ENCODE results near the gene PLK4. TPM values are rescaled to one million over a fixed set of nuclear protein-coding genes. Genes with fewer than 3 reads are reported as not detected.

Gene PLK4
- total and polyA plus RNA-seq, 2 experiments from 2014 or later, result 25.5 to 38.7 TPM

- peaks cover 39% of the 10 kb centered on the region for H3K9me3 Mint-ChIP-seq
- Histone ChIP-seq H3K27me3 (ENCODE audit: insufficient read depth) (no peaks in the 10 kb centered on the region), H3K4me1 (ENCODE audit: insufficient read depth) (no peaks in the 10 kb centered on the region), H3F3A (replicated peaks; ENCODE audit: low read depth) (no peaks in the 10 kb centered on the region), H3K36me3 (ENCODE audit: insufficient read depth) (no peaks in the 10 kb centered on the region), H3K9me2 (ENCODE audit: insufficient read depth) (peaks cover 4% of the 10 kb centered on the region; the same call in 1 of the 2 replicates), H3K4me2 (no peak overlapping the region), H3K79me2 (replicated peaks; ENCODE audit: insufficient read depth) (peaks cover 14% of the 10 kb centered on the region), H3K27ac (ENCODE audit: low read depth) (no peak overlapping the region), H3K4me3 (no peak overlapping the region), H4K20me1 (replicated peaks; ENCODE audit: insufficient read depth) (no peaks in the 10 kb centered on the region), H2AFZ (no peak overlapping the region)
- no peak overlapping the region for H3K27ac Mint-ChIP-seq
- no peak for TF ChIP-seq JUNB (IDR thresholded peaks at IDR 0.05; ENCODE audit: unreplicated experiment)
- TF ChIP-seq ZNF331 (CRISPR knock-in tag; IDR thresholded peaks at IDR 0.05; ENCODE audit: low read depth), result no peak
- TF ChIP-seq ETS1 (IDR thresholded peaks at IDR 0.05), result no peak
- TF ChIP-seq CTCF (conservative IDR thresholded peaks at IDR 0.05; ENCODE audit: low read depth in 2 of 2), result no peak
- no peak for TF ChIP-seq ZNF114 (CRISPR knock-in tag; IDR thresholded peaks at IDR 0.05)
- TF ChIP-seq CREB1 (CRISPR knock-in tag; IDR thresholded peaks at IDR 0.05; ENCODE audit: low read depth), result no peak
- no peak for TF ChIP-seq NANOG (IDR thresholded peaks at IDR 0.05; ENCODE audit: borderline replicate concordance)
- no peak for TF ChIP-seq EZH2 (IDR thresholded peaks at IDR 0.05; ENCODE audit: low read depth, unreplicated experiment)
- TF ChIP-seq POLR2AphosphoS5 (IDR thresholded peaks at IDR 0.05; ENCODE audit: low read depth), result no peak
- peaks cover 23% of the 10 kb centered on the region for H3K4me1 Mint-ChIP-seq
- DNase-seq (ENCODE audit: low spot score) (no peak), ATAC-seq (no peak)
- H3K4me3 Mint-ChIP-seq, result no peak overlapping the region
- H3K36me3 Mint-ChIP-seq (ENCODE audit: low read depth), result peaks cover 43% of the 10 kb centered on the region
- peaks cover 16% of the 10 kb centered on the region for H3K27me3 Mint-ChIP-seq (ENCODE audit: insufficient read depth, low read depth, poor library complexity)
These were observed 33.9 kb upstream of the PLK4 start for GRCh38 chr4:127846765-127847164.

GRCh38 chr4:127849505-127850234 lies 31.0 kb upstream of the PLK4 start:
- peaks cover 6% of the 10 kb centered on the region for H3K27me3 Mint-ChIP-seq (ENCODE audit: insufficient read depth, low read depth, poor library complexity)
- Histone ChIP-seq H3K4me1 (ENCODE audit: insufficient read depth) (no peaks in the 10 kb centered on the region), H2AFZ (no peak overlapping the region), H3K79me2 (replicated peaks; ENCODE audit: insufficient read depth) (peaks cover 14% of the 10 kb centered on the region), H3K9me2 (ENCODE audit: insufficient read depth) (0 out of 2 replicates have a peak, but pooled peaks cover 4% of the 10 kb centered on the region), H4K20me1 (replicated peaks; ENCODE audit: insufficient read depth) (no peaks in the 10 kb centered on the region), H3K4me3 (no peak overlapping the region), H3K27me3 (ENCODE audit: insufficient read depth) (no peaks in the 10 kb centered on the region), H3F3A (replicated peaks; ENCODE audit: low read depth) (no peaks in the 10 kb centered on the region), H3K36me3 (ENCODE audit: insufficient read depth) (no peaks in the 10 kb centered on the region), H3K4me2 (no peak overlapping the region), H3K27ac (ENCODE audit: low read depth) (no peak overlapping the region)
- peaks cover 45% of the 10 kb centered on the region for H3K36me3 Mint-ChIP-seq (ENCODE audit: low read depth)
- H3K9me3 Mint-ChIP-seq, result peaks cover 39% of the 10 kb centered on the region
- peaks cover 21% of the 10 kb centered on the region for H3K4me1 Mint-ChIP-seq
- ATAC-seq, result no peak
- no peak for DNase-seq (ENCODE audit: low spot score)
- no peak overlapping the region for H3K4me3 Mint-ChIP-seq
- H3K27ac Mint-ChIP-seq, result no peak overlapping the region
- TF ChIP-seq ZNF331 (CRISPR knock-in tag; IDR thresholded peaks at IDR 0.05; ENCODE audit: low read depth) (no peak), ETS1 (IDR thresholded peaks at IDR 0.05) (no peak), CTCF (conservative IDR thresholded peaks at IDR 0.05; ENCODE audit: low read depth in 2 of 2) (no peak), REST (IDR thresholded peaks at IDR 0.05; ENCODE audit: unreplicated experiment) (no peak), STAT1 (IDR thresholded peaks at IDR 0.05; ENCODE audit: unreplicated experiment) (no peak), POLR2AphosphoS5 (IDR thresholded peaks at IDR 0.05; ENCODE audit: low read depth) (no peak), EZH2 (IDR thresholded peaks at IDR 0.05; ENCODE audit: low read depth, unreplicated experiment) (no peak)

Data from GM23338 (cell line).